ENCODE data around the gene ZNF41. TPM values are rescaled to one million over a fixed set of nuclear protein-coding genes. Genes with fewer than 3 reads are reported as not detected.

The ZNF41 gene
- total RNA-seq, 1 donor from 2014 or later, result 11.5 TPM

GRCh38 chrX:47447607-47448006 is 35.4 kb downstream of the ZNF41 start:
- Histone ChIP-seq H3K4me1 (no peaks in the 10 kb centered on the region), H3K9me3 (peaks cover 5% of the 10 kb centered on the region), H3K27me3 (no peaks in the 10 kb centered on the region), H3K27ac (no peak overlapping the region), H3K36me3 (peaks cover 4% of the 10 kb centered on the region), H3K4me3 (no peak overlapping the region)
- no peak for DNase-seq
- TF ChIP-seq, protein P1, sequence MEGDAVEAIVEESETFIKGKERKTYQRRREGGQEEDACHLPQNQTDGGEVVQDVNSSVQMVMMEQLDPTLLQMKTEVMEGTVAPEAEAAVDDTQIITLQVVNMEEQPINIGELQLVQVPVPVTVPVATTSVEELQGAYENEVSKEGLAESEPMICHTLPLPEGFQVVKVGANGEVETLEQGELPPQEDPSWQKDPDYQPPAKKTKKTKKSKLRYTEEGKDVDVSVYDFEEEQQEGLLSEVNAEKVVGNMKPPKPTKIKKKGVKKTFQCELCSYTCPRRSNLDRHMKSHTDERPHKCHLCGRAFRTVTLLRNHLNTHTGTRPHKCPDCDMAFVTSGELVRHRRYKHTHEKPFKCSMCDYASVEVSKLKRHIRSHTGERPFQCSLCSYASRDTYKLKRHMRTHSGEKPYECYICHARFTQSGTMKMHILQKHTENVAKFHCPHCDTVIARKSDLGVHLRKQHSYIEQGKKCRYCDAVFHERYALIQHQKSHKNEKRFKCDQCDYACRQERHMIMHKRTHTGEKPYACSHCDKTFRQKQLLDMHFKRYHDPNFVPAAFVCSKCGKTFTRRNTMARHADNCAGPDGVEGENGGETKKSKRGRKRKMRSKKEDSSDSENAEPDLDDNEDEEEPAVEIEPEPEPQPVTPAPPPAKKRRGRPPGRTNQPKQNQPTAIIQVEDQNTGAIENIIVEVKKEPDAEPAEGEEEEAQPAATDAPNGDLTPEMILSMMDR (IDR thresholded peaks at IDR 0.05), result no peak
- intact Hi-C loops (cut with DNase I), result no loop called here
- no peak for ATAC-seq

DNA sequence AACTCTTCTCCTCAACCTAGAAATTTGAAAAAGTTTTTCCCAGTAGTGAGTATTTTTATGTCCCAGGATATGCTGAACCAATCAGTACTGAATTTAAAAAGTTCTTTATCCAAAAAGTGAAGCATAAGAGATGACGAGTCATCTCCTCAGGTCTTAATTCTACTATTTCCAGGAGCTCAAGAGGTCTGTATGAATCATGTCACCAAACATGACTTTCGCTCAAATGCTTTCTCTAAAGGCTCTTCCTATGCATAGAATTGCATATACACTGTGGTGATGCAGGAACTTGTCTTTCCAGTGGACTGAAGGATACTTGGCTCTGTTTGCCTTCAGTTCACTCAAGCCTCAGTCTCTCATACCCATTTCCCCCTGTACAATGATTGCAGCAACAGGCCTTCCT is 36.1 kb downstream of the ZNF41 start:
- DNase-seq, result no peak
- ATAC-seq, result no peak
- Histone ChIP-seq H3K27ac (no peak overlapping the region), H3K4me1 (no peaks in the 10 kb centered on the region), H3K4me3 (no peak overlapping the region), H3K27me3 (no peaks in the 10 kb centered on the region), H3K36me3 (no peaks in the 10 kb centered on the region), H3K9me3 (peaks cover 5% of the 10 kb centered on the region)
- TF ChIP-seq, protein P1 (IDR thresholded peaks at IDR 0.05), result no peak
- intact Hi-C loops (cut with DNase I), result no loop called here

- DNase-seq, result no peak
- Histone ChIP-seq H3K27ac (no peak overlapping the region), H3K4me3 (no peak overlapping the region), H3K9me3 (peaks cover 5% of the 10 kb centered on the region), H3K36me3 (no peaks in the 10 kb centered on the region), H3K27me3 (no peaks in the 10 kb centered on the region), H3K4me1 (no peaks in the 10 kb centered on the region)
- TF ChIP-seq, protein P1 (IDR thresholded peaks at IDR 0.05), result no peak
- no peak for ATAC-seq
- intact Hi-C loops (cut with DNase I), result no loop called here
Observed at GRCh38 chrX:47446431-47446830, 36.6 kb downstream of the ZNF41 start.

DNA sequence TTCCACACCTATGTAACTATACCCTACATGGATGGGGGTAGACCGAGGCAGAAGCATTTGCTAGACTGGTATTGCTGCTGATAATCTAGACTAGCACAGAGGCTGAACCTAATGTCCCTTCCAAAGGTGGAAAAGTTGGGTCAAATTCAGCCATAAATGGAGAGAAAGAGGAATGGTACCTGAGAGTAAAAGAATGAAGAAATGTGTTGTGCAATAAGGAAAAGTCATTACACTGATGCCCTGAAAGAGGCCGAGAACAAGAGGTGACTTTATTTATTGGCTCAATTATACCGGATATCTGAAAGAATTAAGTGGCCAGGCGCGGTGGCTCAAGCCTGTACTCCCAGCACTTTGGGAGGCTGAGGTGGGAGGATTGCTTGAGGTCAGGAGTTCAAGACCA is 52.1 kb downstream of the ZNF41 start:
- H3K4me1 ChIP-seq, result no peaks in the 10 kb centered on the region
- H3K9me3 ChIP-seq, result no peaks in the 10 kb centered on the region
- no peak overlapping the region for H3K27ac ChIP-seq
- H3K27me3 ChIP-seq, result no peaks in the 10 kb centered on the region
- no peaks in the 10 kb centered on the region for H3K36me3 ChIP-seq
- intact Hi-C loops (cut with DNase I), result no loop called here
- DNase-seq (no peak), ATAC-seq (no peak)
- no peak overlapping the region for H3K4me3 ChIP-seq
- TF ChIP-seq, protein P1 (IDR thresholded peaks at IDR 0.05), result no peak

DNA sequence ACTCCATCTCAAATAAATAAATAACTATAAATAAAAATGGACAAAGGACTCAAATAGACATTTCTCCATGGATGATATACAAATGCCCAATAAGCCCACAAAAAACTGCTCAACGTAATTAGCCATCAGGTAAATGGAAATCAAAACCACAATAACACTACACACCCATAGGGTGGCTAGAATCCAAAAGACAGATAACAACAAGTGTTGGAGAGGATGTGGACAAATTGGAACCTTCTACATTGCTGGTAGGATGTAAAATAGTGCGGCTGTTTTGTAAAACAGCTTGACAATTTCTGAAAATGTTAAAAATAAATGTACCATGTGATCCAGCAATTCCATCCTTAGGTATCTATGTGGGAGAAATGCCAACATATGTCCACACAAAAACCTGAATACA is 60.6 kb downstream of the ZNF41 start:
- Histone ChIP-seq H3K27ac (no peak overlapping the region), H3K9me3 (no peaks in the 10 kb centered on the region), H3K4me1 (no peaks in the 10 kb centered on the region), H3K4me3 (no peak overlapping the region), H3K27me3 (no peaks in the 10 kb centered on the region), H3K36me3 (no peaks in the 10 kb centered on the region)
- intact Hi-C loops (cut with DNase I), result no loop called here
- ATAC-seq (no peak), DNase-seq (no peak)
- TF ChIP-seq, protein P1 (IDR thresholded peaks at IDR 0.05), result no peak

- Histone ChIP-seq H3K4me1 (no peaks in the 10 kb centered on the region), H3K36me3 (no peaks in the 10 kb centered on the region), H3K27ac (no peak overlapping the region), H3K9me3 (no peaks in the 10 kb centered on the region), H3K27me3 (no peaks in the 10 kb centered on the region), H3K4me3 (no peak overlapping the region)
- ATAC-seq (no peak), DNase-seq (no peak)
- intact Hi-C loops (cut with DNase I), result no loop called here
- TF ChIP-seq, protein P1 (IDR thresholded peaks at IDR 0.05), result no peak
Observed at GRCh38 chrX:47420962-47421361, 62.1 kb downstream of the ZNF41 start.

All from upper lobe of right lung (tissue), 1 donor.